AG09309 (cell line): ENCODE results near the gene THAP7.

Experiments used
- DNase-seq: peaks from one replicate; pipeline ENCODE4 v3.0.0-alpha.2; 2010; ENCODE audit warnings: low read depth
- H3K4me3 ChIP-seq: 2 replicates; pipeline ENCODE4 v1.5.1; 2011; ENCODE audit warnings: mild to moderate bottlenecking, low read depth, low read length, moderate library complexity; ENCODE audit not compliant: control insufficient read depth
- TF ChIP-seq, protein P1 (sequence below): IDR thresholded peaks from 2 replicates; pipeline ENCODE4 v1.5.1; 2011; ENCODE audit warnings: mild to moderate bottlenecking, low read depth, low read length, inconsistent platforms; ENCODE audit not compliant: insufficient read depth, control insufficient read depth; ENCODE audit errors: missing control alignments

THAP7 gene

GRCh38 chr22:20998411-20999336 is 3.2 kb downstream of the THAP7 start:
- TF ChIP-seq, protein P1, sequence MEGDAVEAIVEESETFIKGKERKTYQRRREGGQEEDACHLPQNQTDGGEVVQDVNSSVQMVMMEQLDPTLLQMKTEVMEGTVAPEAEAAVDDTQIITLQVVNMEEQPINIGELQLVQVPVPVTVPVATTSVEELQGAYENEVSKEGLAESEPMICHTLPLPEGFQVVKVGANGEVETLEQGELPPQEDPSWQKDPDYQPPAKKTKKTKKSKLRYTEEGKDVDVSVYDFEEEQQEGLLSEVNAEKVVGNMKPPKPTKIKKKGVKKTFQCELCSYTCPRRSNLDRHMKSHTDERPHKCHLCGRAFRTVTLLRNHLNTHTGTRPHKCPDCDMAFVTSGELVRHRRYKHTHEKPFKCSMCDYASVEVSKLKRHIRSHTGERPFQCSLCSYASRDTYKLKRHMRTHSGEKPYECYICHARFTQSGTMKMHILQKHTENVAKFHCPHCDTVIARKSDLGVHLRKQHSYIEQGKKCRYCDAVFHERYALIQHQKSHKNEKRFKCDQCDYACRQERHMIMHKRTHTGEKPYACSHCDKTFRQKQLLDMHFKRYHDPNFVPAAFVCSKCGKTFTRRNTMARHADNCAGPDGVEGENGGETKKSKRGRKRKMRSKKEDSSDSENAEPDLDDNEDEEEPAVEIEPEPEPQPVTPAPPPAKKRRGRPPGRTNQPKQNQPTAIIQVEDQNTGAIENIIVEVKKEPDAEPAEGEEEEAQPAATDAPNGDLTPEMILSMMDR, result no peak
- no peak overlapping the region for H3K4me3 ChIP-seq
- DNase-seq, result no peak

- no peak for DNase-seq
- TF ChIP-seq, protein P1, result no peak
- H3K4me3 ChIP-seq, result no peak overlapping the region
Measured at GRCh38 chr22:20997536-20998257, 4.2 kb downstream of the THAP7 start.

GRCh38 chr22:20996598-20997535 is 5.1 kb downstream of the THAP7 start:
- no peak for DNase-seq
- TF ChIP-seq, protein P1, result no peak
- H3K4me3 ChIP-seq, result no peak overlapping the region

DNA sequence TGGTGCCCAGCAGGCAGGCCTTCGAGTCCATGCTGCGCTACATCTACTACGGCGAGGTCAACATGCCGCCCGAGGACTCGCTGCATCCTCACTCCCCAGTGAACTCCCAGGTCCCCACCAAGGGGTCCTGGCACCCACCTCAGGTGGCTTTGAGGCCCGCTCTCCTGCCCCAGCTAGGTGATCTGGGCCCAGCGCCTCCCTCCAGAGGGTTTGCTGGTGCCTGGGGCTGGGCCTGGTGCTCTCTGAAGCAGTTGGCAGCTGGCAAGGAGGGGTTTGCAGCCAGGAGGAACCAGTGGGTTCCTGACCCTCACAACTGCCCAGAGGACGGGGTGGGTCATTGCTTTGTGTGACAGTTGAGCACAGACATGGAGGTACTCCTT is 5.9 kb downstream of the THAP7 start:
- TF ChIP-seq, protein P1, result no peak
- no peak for DNase-seq
- H3K4me3 ChIP-seq, result no peak overlapping the region

- H3K4me3 ChIP-seq, result no peak overlapping the region
- TF ChIP-seq, protein P1, result no peak
- no peak for DNase-seq
Measured at GRCh38 chr22:20995329-20996030, 6.4 kb downstream of the THAP7 start.
